MM.1S (cell line): Measurements from ENCODE around the gene LBH.

Experiments used
- CTCF ChIP-seq: fragments of 300-600 bp; sonication (generic); IDR thresholded peaks from 2 replicates; pipeline ENCODE4 v1.5.1; 2016; ENCODE audit warnings: antibody characterized with exemption, low read length, mixed read lengths
- EZH2 ChIP-seq: fragments of 300-600 bp; sonication (generic); optimal IDR thresholded peaks from 2 replicates; pipeline ENCODE3; 2017; ENCODE audit warnings: low read depth, mild to moderate bottlenecking, antibody characterized with exemption, low read length, mixed read lengths

- TF ChIP-seq CTCF = no peak
- TF ChIP-seq EZH2 = no peak
Observed at GRCh38 chr2:30231996-30232800, 864 bp downstream of the LBH start.
